HG03159 (cell line): ENCODE measurements around the gene MS4A13.
A peak's percentile ranks its signal among the peaks of the same experiment; 100 is the strongest.
"Not testable (repeated sequence)": the region's sequence is repeated elsewhere in the genome, so short reads cannot be mapped to it uniquely, and the experiment has no call there.

Source experiments
- ATAC-seq: cut with Tn5 transposase; IDR thresholded peaks from one replicate; pipeline ENCODE4 v1.9.1; 2021; ENCODE audit warnings: mild to moderate bottlenecking, moderate library complexity; ENCODE audit not compliant: unreplicated experiment

MS4A13 gene

GRCh38 chr11:60530454-60531100 is 15.4 kb downstream of the MS4A13 start:
- ATAC-seq, result no peak

GRCh38 chr11:60532383-60532782 is 17.2 kb downstream of the MS4A13 start:
- not testable (repeated sequence) for ATAC-seq

GRCh38 chr11:60538627-60539026 is 23.4 kb downstream of the MS4A13 start:
- ATAC-seq, result not testable (repeated sequence)

GRCh38 chr11:60544077-60544476 is 28.9 kb downstream of the MS4A13 start:
- ATAC-seq, result no peak

DNA sequence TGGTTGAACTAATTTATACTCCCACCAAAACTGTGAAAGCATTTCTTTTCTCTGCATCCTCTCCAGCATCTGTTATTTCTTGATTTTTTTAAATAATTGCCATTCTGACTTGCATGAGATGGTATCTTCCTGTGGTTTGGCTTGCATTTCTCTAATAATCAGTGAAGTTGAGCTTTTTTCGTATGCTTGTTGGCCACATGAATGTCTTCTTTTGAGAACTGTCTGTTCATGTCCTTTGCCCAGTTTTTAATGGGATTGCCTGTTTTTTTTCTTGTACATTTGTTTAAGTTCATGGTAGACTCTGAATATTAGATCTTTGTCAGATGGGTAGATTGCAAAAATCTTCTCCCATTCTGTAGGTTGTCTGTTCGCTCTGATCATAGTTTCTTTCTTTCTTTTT is 46.1 kb downstream of the MS4A13 start:
- ATAC-seq, result no peak

- ATAC-seq, result no peak
Measured at GRCh38 chr11:60563553-60564235, 48.5 kb downstream of the MS4A13 start.

DNA sequence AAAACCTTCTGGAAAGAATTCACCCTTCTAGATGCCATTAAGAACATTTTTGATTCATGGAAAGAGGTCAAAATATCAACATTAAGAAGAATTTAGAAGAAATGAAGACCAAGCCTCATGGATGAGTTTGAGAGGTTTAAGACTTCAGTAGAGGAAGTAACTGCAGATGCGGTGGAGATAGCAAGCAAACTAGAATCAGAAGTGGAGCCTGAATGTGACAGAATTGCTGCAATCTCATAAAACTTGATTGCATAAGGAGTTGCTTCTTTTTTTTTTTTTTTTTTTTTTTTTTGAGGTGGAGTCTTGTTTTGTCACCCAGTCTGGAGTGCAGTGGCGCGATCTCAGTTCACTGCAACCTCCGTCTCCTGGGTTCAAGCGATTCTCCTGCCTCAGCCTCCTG is 51.6 kb downstream of the MS4A13 start:
- ATAC-seq, result no peak

DNA sequence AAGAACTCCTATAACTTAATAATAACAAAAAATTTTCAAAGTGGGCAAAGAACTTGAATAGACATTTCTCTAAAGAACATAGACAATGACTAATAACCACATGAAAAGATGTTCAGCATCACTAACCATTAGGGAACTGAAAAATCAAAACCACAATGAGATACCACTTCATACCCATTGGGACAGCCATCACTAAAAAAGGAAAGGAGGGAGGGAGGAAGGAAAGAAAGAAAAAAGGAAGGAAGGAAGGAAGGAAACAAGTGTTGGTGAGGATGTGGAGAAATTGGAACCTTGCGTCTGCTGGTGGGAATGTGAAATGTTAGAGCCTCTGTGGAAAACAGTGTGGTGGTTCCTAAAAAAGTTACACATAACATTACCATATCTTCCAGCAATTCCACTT is 55.8 kb downstream of the MS4A13 start:
- peak; percentile 67 for ATAC-seq

DNA sequence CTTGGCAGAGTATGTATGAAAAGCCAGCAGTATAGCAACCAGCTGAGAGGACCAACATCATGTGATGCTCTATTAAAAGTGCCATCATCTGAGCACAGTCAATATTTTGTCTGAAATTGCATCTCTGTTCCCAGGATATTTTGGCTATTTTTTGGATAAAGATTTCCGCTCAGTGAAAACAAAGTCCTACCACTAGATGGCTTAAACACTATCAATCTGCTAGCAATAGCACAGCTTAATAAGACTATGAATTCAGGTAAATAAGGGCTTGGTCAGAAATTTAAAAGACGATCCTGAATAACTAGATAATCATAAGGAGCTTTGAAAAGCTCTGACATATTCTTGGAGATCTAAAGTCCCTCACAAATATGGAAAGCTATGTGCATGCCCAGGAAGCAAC is 74.4 kb downstream of the MS4A13 start:
- no peak for ATAC-seq
